ENCODE data around the gene DIP2C. TPM values are rescaled to one million over a fixed set of nuclear protein-coding genes. Genes with fewer than 3 reads are reported as not detected.

DIP2C gene
- total RNA-seq, 3 donors from 2014 or later: 8.0 to 72.0 (median 8.5) TPM

DNA sequence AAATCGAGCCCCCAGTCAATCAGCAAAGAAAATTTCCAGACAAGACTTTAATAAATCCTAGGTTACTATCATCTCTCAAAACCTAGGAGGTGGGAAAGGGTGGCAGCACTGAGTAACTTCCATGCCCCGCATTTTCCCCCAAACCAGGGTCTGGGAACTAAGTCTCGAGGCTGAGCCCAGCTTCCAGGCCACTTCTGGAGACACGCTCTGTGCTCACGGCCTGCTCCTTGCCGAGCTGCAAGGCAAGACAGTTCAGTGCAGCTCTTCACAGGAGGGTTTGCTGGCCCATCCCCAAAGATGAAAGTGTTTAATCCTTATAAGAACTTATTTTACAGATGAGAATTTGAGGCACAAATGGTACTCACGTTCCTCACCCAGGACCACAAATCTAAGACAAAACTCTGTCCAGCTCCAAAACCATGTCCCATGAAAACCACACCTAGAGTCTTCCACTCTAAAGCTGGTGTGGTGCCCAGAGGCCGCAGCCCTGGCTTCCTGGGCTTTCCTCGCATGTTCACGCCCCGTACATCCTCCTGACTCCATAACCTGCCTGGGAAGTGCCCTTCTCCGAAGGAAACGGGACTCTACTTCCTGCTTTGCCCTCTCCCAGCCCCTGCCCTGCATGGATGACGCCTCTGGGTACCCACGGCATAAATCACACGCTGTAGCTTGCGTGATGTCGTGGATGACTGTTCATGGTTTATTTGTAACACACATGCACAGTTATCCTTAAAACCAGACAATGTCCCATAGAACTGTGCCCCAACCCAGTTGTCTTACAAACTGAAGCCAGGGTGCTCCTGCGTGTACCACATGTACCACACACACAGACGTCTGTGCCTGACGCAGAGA, 201.2 kb downstream of the DIP2C start:
- ATAC-seq: no peak
- TF ChIP-seq, protein P1, sequence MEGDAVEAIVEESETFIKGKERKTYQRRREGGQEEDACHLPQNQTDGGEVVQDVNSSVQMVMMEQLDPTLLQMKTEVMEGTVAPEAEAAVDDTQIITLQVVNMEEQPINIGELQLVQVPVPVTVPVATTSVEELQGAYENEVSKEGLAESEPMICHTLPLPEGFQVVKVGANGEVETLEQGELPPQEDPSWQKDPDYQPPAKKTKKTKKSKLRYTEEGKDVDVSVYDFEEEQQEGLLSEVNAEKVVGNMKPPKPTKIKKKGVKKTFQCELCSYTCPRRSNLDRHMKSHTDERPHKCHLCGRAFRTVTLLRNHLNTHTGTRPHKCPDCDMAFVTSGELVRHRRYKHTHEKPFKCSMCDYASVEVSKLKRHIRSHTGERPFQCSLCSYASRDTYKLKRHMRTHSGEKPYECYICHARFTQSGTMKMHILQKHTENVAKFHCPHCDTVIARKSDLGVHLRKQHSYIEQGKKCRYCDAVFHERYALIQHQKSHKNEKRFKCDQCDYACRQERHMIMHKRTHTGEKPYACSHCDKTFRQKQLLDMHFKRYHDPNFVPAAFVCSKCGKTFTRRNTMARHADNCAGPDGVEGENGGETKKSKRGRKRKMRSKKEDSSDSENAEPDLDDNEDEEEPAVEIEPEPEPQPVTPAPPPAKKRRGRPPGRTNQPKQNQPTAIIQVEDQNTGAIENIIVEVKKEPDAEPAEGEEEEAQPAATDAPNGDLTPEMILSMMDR (IDR thresholded peaks at IDR 0.05): no peak
- DNase-seq: no peak

DNA sequence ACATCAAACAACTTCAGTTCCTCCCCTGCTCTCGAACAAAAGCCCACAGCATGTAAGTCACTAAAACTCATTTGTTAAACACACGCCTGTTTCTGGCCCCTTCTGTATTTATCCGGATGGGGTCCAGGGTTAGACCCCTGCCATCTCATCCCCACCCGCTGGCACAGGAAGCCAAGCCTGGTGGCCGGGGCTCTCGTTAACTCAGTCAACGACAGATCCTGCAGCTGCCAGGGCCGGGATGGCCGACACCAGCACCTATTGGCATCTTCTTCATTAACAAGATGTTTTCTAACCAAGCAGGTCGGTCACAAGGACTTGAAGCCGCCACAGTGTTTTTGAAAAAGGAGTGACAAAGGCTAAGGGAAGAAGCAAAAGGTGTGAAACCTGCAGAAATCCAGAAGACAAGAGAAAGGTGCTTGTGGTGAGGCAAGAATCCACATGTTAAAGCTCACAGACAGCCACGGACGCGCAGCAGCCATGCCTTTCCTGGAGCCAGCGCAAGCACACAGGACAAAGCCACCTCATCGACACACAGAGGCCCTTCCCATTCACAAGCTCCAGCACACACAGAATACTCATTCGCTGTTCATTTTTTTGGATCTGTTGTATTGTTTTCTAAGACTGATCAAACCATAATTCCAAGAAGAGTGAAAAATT, 202.7 kb downstream of the DIP2C start:
- DNase-seq: no peak
- H3K4me3 ChIP-seq: no peak overlapping the region

More for the DNA sequence above, 201.2 kb downstream of the DIP2C start:
- Histone ChIP-seq H3K4me1 (ENCODE audit: low read depth) (no peaks in the 10 kb centered on the region), H3K4me3 (no peak overlapping the region), H3K9me3 (no peaks in the 10 kb centered on the region), H3K36me3 (ENCODE audit: low read depth) (no peaks in the 10 kb centered on the region)
- intact Hi-C loops (cut with DNase I, micrococcal nuclease): no loop called here

DNA sequence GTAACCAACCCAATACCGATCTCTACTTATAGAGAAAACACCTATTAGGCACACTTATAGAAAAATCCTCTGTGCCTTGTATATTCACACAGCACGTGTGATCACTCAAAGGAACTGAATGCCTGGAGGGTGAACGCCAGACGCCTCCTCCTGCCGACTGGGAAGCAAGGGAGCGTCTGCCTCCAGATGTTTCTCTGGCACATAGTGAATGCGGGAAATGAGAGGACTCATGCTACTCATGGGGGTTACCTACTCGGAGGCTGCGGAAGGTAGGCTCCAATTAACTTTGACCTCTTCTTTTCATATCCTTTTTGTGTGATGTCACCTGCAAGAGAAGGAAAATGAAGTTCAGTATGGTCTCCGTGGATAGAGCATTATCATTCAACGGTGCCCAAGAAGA, 203.3 kb downstream of the DIP2C start:
- no peak for DNase-seq
- Histone ChIP-seq H3K36me3 (ENCODE audit: low read depth) (no peaks in the 10 kb centered on the region), H3K4me1 (ENCODE audit: low read depth) (no peaks in the 10 kb centered on the region), H3K4me3 (no peak overlapping the region), H3K9me3 (no peaks in the 10 kb centered on the region)
- intact Hi-C loops (cut with DNase I, micrococcal nuclease): no loop called here
- TF ChIP-seq, protein P1 (IDR thresholded peaks at IDR 0.05): no peak
- no peak for ATAC-seq

More for the DNA sequence above, 202.7 kb downstream of the DIP2C start:
- intact Hi-C loops (cut with DNase I, micrococcal nuclease): no loop called here
- no peaks in the 10 kb centered on the region for H3K9me3 ChIP-seq
- H3K36me3 ChIP-seq (ENCODE audit: low read depth): no peaks in the 10 kb centered on the region
- no peak for ATAC-seq
- TF ChIP-seq, protein P1 (IDR thresholded peaks at IDR 0.05): no peak
- H3K4me1 ChIP-seq (ENCODE audit: low read depth): no peaks in the 10 kb centered on the region

DNA sequence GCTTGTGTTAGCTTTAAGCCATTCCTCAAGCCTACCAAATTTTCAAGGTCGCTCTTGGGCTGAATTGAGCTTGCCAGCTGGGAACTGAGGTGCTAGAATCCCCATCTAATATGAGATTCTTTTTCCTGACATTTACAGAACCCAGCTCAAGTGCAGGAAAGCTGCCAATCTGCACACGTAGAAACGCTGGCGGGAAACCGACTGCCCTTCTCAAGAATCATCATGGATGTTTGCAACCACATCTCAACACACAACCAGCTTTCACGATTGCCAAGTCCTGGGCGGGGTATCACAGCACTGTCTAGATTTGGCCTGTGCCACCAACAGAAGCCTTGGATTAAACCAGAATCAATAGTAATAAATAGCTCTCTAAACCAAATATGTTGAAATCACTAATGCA, 203.7 kb downstream of the DIP2C start:
- Histone ChIP-seq H3K9me3 (no peaks in the 10 kb centered on the region), H3K36me3 (ENCODE audit: low read depth) (no peaks in the 10 kb centered on the region), H3K4me3 (no peak overlapping the region), H3K4me1 (ENCODE audit: low read depth) (no peaks in the 10 kb centered on the region)
- DNase-seq (no peak), ATAC-seq (no peak)
- TF ChIP-seq, protein P1 (IDR thresholded peaks at IDR 0.05): no peak
- intact Hi-C loops (cut with DNase I, micrococcal nuclease): no loop called here

DNA sequence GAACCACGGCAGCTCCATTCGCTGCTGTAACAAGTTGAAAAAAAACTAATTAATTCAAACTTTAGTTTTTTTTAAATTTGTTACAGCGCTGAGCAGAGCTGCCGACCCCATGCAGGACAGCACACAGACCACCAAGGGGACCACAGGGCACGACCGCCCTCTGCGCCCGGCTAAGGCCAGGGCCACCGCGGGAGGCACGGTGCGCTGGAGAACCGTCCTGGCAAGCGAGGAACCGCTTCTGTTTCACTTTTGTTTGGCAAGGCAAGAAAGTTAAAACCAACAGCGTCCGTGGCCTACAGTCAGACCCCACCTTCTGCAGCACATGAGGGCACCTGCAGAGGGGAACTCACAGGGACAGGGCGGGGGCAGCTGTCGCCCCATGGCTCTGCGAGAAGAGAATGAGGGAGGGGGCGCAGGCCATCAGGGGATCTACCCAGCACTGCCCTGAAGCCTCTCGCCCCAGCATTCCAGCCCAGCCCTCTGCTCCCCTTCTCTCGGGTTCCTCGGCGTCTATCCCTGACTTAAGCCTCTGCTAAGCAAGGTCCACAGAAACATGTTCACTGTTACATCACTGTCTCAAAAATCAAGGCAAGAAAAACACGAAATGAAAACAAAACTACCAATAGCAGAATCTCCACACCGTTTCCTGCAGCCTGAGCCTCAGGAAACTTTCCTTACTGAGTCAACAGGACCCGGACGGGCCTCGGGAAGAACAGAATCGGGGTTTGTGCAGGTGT, 204.4 kb downstream of the DIP2C start:
- intact Hi-C loops (cut with DNase I, micrococcal nuclease): no loop called here
- DNase-seq: no peak
- peak; percentile 68 for ATAC-seq
- H3K4me1 ChIP-seq (ENCODE audit: low read depth): no peaks in the 10 kb centered on the region
- TF ChIP-seq, protein P1 (IDR thresholded peaks at IDR 0.05): no peak
- H3K4me3 ChIP-seq: no peak overlapping the region
- H3K36me3 ChIP-seq (ENCODE audit: low read depth): no peaks in the 10 kb centered on the region
- no peaks in the 10 kb centered on the region for H3K9me3 ChIP-seq

Measured in mucosa of descending colon (tissue), 3 donors.